Keratinocyte (primary cell): ENCODE measurements around the gene GALNT9. TPM values are rescaled to one million over a fixed set of nuclear protein-coding genes. Genes with fewer than 3 reads are reported as not detected.

ENCODE experiments used
- DNase-seq: peaks from one replicate; pipeline ENCODE4 v3.0.0-alpha.2; 2011; ENCODE audit warnings: low read depth, missing footprints, low spot score
- FAIRE-seq: peaks from 2 replicates; lab custom pipeline; 2011; peaks lifted over from hg19 to GRCh38; lab: Jason Lieb, UNC
- H2AFZ ChIP-seq: 2 replicates; pipeline ENCODE4 v1.6.0; 2012; ENCODE audit warnings: low read length, control low read depth, inconsistent platforms; ENCODE audit not compliant: control insufficient read depth
- H3K27ac ChIP-seq: 2 replicates; pipeline ENCODE4 v1.5.1; 2011; ENCODE audit warnings: low read length; ENCODE audit not compliant: control insufficient read depth, insufficient read depth
- H3K27me3 ChIP-seq: 3 replicates; pipeline ENCODE4 v1.6.0; 2011; ENCODE audit warnings: low read length; ENCODE audit not compliant: control insufficient read depth, insufficient read depth; ENCODE audit errors: extremely low read depth
- H3K36me3 ChIP-seq, 2 experiments: 2 replicates in 1 of 2; 3 replicates in 1 of 2; pipeline ENCODE4 v1.5.1; 2011; ENCODE audit warnings: low read length in 2 of 2, mild to moderate bottlenecking in 1 of 2; ENCODE audit not compliant: control insufficient read depth in 2 of 2, insufficient read depth in 2 of 2; ENCODE audit errors: extremely low read depth in 1 of 2
- H3K4me1 ChIP-seq: 3 replicates; pipeline ENCODE4 v1.5.1; 2011; ENCODE audit warnings: low read length; ENCODE audit not compliant: control insufficient read depth, insufficient read depth; ENCODE audit errors: extremely low read depth
- H3K4me2 ChIP-seq: 3 replicates; pipeline ENCODE4 v1.6.0; 2011; ENCODE audit warnings: low read depth, low read length; ENCODE audit not compliant: control insufficient read depth, insufficient read depth; ENCODE audit errors: extremely low read depth
- H3K4me3 ChIP-seq, 3 experiments: fragments of 200-600 bp in 1 of 3; sonication (generic) in 1 of 3; 2 replicates in 2 of 3; 3 replicates in 1 of 3; pipeline ENCODE4 v1.5.1; 2011 to 2016; ENCODE audit warnings: low read length in 3 of 3, mild to moderate bottlenecking in 3 of 3, control low read depth in 2 of 3, inconsistent platforms in 1 of 3, low read depth in 1 of 3, mixed read lengths in 1 of 3, mixed run types in 1 of 3, moderate library complexity in 1 of 3; ENCODE audit not compliant: control insufficient read depth in 2 of 3, insufficient read depth in 2 of 3; ENCODE audit errors: extremely low read depth in 1 of 3
- H3K79me2 ChIP-seq: 2 replicates; pipeline ENCODE4 v1.6.0; 2012; ENCODE audit warnings: low read length; ENCODE audit not compliant: control insufficient read depth, insufficient read depth
- H3K9ac ChIP-seq: 3 replicates; pipeline ENCODE4 v1.6.0; 2011; ENCODE audit warnings: low read length; ENCODE audit not compliant: control insufficient read depth, insufficient read depth; ENCODE audit errors: extremely low read depth
- H3K9me1 ChIP-seq: 3 replicates; pipeline ENCODE4 v1.6.0; 2011; ENCODE audit warnings: low read length; ENCODE audit not compliant: control insufficient read depth, insufficient read depth; ENCODE audit errors: extremely low read depth
- H3K9me3 ChIP-seq: 2 replicates; pipeline ENCODE4 v1.5.1; 2012; ENCODE audit warnings: low read depth, low read length; ENCODE audit not compliant: control insufficient read depth
- H4K20me1 ChIP-seq: 3 replicates; pipeline ENCODE4 v1.6.0; 2011; ENCODE audit warnings: low read length; ENCODE audit not compliant: control insufficient read depth, insufficient read depth; ENCODE audit errors: extremely low read depth
- CTCF ChIP-seq, 3 experiments: IDR thresholded peaks in 1 of 3; conservative IDR thresholded peaks in 1 of 3; optimal IDR thresholded peaks in 1 of 3; 2 replicates in 2 of 3; 3 replicates in 1 of 3; pipeline versions ENCODE3 to v1.5.1; 2011; ENCODE audit warnings: low read length in 3 of 3, mild to moderate bottlenecking in 3 of 3, moderate library complexity in 2 of 3, control low read depth in 1 of 3, inconsistent platforms in 1 of 3; ENCODE audit not compliant: insufficient read depth in 2 of 3; ENCODE audit errors: extremely low read depth in 1 of 3
- EZH2 ChIP-seq: IDR thresholded peaks from one replicate; pipeline ENCODE4 v1.6.1; 2012; ENCODE audit warnings: inconsistent platforms, mild to moderate bottlenecking, low read length, moderate library complexity
- dilution Hi-C: fragments of 300-500 bp; cut with MboI; formaldehyde crosslinking; loops from one replicate; pipeline ENCODE4 v1.7.0; 2020; ENCODE audit warnings: low sequenced_read_pairs; ENCODE audit not compliant: extremely low pct_ligation_motif_present
- polyA plus RNA-seq, 5 experiments: library from polyadenylated mRNA; depleted of rRNA in 3 of 5; stranded (reverse) in 3 of 5; stranded (forward) in 1 of 5; unstranded in 1 of 5; fragments of >200 nt; gene quantifications; 1 replicate in 1 of 5; 2 replicates in 3 of 5; 3 replicates in 1 of 5; pipeline versions ENCODE4 v1.2.1 to v1.2.3, GENCODE V29; 2011 to 2012; ENCODE audit warnings: missing spikeins in 2 of 5, low read depth in 1 of 5, low replicate concordance in 1 of 5

The GALNT9 gene
- polyA plus RNA-seq, 1 donor (not counting 4 experiments of a cell fraction or from before 2014, with no cell fraction given), result not detected

GRCh38 chr12:132343294-132344004, 14.1 kb upstream of the GALNT9 start:
- no peaks in the 10 kb centered on the region for H3K4me1 ChIP-seq
- peaks cover 2% of the 10 kb centered on the region for H3K9me3 ChIP-seq
- H3K27me3 ChIP-seq, result peaks cover 8% of the 10 kb centered on the region
- TF ChIP-seq CTCF (optimal IDR thresholded peaks at IDR 0.05 in 1 of 3, IDR thresholded peaks at IDR 0.05 in 1 of 3, conservative IDR thresholded peaks at IDR 0.05 in 1 of 3; ENCODE audit: extremely low read depth in 1 of 3, insufficient read depth in 2 of 3, low read length in 3 of 3) (no peak), EZH2 (no peak)
- H3K9me1 ChIP-seq, result no peaks in the 10 kb centered on the region
- DNase-seq, result no peak
- H3K79me2 ChIP-seq, result no peaks in the 10 kb centered on the region
- H3K36me3 ChIP-seq, result no peaks in the 10 kb centered on the region
- dilution Hi-C loops, result no loop called here
- H3K4me2 ChIP-seq, result no peak overlapping the region
- no peak overlapping the region for H3K4me3 ChIP-seq
- H3K9ac ChIP-seq, result no peak overlapping the region
- no peak overlapping the region for H3K27ac ChIP-seq
- H4K20me1 ChIP-seq, result no peaks in the 10 kb centered on the region
- FAIRE-seq, result no peak
- no peak overlapping the region for H2AFZ ChIP-seq

GRCh38 chr12:132342251-132343227, 13.2 kb upstream of the GALNT9 start:
- H2AFZ ChIP-seq, result no peak overlapping the region
- no peaks in the 10 kb centered on the region for H4K20me1 ChIP-seq
- H3K9me1 ChIP-seq, result no peaks in the 10 kb centered on the region
- no peak overlapping the region for H3K4me3 ChIP-seq
- no peak overlapping the region for H3K9ac ChIP-seq
- H3K27me3 ChIP-seq, result peaks cover 8% of the 10 kb centered on the region
- no peak for TF ChIP-seq EZH2
- TF ChIP-seq CTCF (optimal IDR thresholded peaks at IDR 0.05 in 1 of 3, IDR thresholded peaks at IDR 0.05 in 1 of 3, conservative IDR thresholded peaks at IDR 0.05 in 1 of 3; ENCODE audit: extremely low read depth in 1 of 3, insufficient read depth in 2 of 3, low read length in 3 of 3), result peak in 1 of 3 experiments; percentile 27
- H3K36me3 ChIP-seq, result no peaks in the 10 kb centered on the region
- no peak for FAIRE-seq
- dilution Hi-C loops, result no loop called here
- H3K4me1 ChIP-seq, result no peaks in the 10 kb centered on the region
- peaks cover 5% of the 10 kb centered on the region for H3K9me3 ChIP-seq
- no peak overlapping the region for H3K4me2 ChIP-seq
- H3K27ac ChIP-seq, result no peak overlapping the region
- DNase-seq, result no peak
- no peaks in the 10 kb centered on the region for H3K79me2 ChIP-seq
